ENCODE results near the gene CFAP161. TPM values are rescaled to one million over a fixed set of nuclear protein-coding genes. Genes with fewer than 3 reads are reported as not detected.

CFAP161 gene
- total and polyA plus RNA-seq, 12 donors, result 0.10 to 0.50 (median 0.37) TPM; not detected in 8

- intact Hi-C loops (cut with DNase I), result no loop called here
- H3K9me3 ChIP-seq (replicated peaks in 1 of 3), result no peaks in the 10 kb centered on the region
- 59 to 64% (median 62%) methylated on average over 4 of the region's 4 CpGs for WGBS, 4 donors
- peak overlapping the region in 1 of 4 donors; percentile 33 for H3K4me3 ChIP-seq
- TF ChIP-seq CTCF (IDR thresholded peaks at IDR 0.05) (no peak), POLR2A (IDR thresholded peaks at IDR 0.05) (no peak)
- H3K36me3 ChIP-seq (replicated peaks in 1 of 2), result no peaks in the 10 kb centered on the region
- no peaks in the 10 kb centered on the region for H3K27me3 ChIP-seq
- peak overlapping the region in 1 of 5 donors; percentile 77 for H3K27ac ChIP-seq
- no peak for DNase-seq
- no peaks in the 10 kb centered on the region for H3K4me1 ChIP-seq (replicated peaks in 1 of 2)
These were observed 49.3 kb downstream of the CFAP161 start for GRCh38 chr15:81183439-81183775.

GRCh38 chr15:81184188-81184587 is 50.1 kb downstream of the CFAP161 start:
- DNase-seq, result no peak
- Histone ChIP-seq H3K9me3 (replicated peaks in 1 of 3) (no peaks in the 10 kb centered on the region), H3K36me3 (replicated peaks in 1 of 2) (no peaks in the 10 kb centered on the region), H3K27me3 (no peaks in the 10 kb centered on the region), H3K4me3 (peak overlapping the region in 1 of 4 donors; percentile 33), H3K27ac (peak overlapping the region in 1 of 5 donors; percentile 77), H3K4me1 (replicated peaks in 1 of 2) (no peaks in the 10 kb centered on the region)
- TF ChIP-seq CTCF (IDR thresholded peaks at IDR 0.05), result no peak
- no peak for TF ChIP-seq POLR2A (IDR thresholded peaks at IDR 0.05)
- WGBS, 4 donors, result 50 to 63% (median 58%) methylated on average over 4 to 5 of the region's 5 CpGs
- intact Hi-C loops (cut with DNase I), result no loop called here

- H3K27ac ChIP-seq, result peak overlapping the region in 1 of 5 donors; percentile 20
- no peak for TF ChIP-seq POLR2A (IDR thresholded peaks at IDR 0.05)
- TF ChIP-seq CTCF (IDR thresholded peaks at IDR 0.05), result no peak
- DNase-seq, result no peak
- no peaks in the 10 kb centered on the region for H3K4me1 ChIP-seq (replicated peaks in 1 of 2)
- 63 to 72% (median 70%) methylated on average over 5 of the region's 5 CpGs for WGBS, 4 donors
- no peaks in the 10 kb centered on the region for H3K27me3 ChIP-seq
- H3K4me3 ChIP-seq, result no peak overlapping the region
- intact Hi-C loops (cut with DNase I), result no loop called here
- no peaks in the 10 kb centered on the region for H3K36me3 ChIP-seq (replicated peaks in 1 of 2)
- no peaks in the 10 kb centered on the region for H3K9me3 ChIP-seq (replicated peaks in 1 of 3)
These were observed 51.7 kb downstream of the CFAP161 start for GRCh38 chr15:81185631-81186295.

GRCh38 chr15:81188354-81188753 is 54.3 kb downstream of the CFAP161 start:
- H3K9me3 ChIP-seq (replicated peaks in 1 of 3), result no peaks in the 10 kb centered on the region
- 77 to 87% (median 81%) methylated on average over 8 of the region's 8 CpGs for WGBS, 4 donors
- no peaks in the 10 kb centered on the region for H3K4me1 ChIP-seq (replicated peaks in 1 of 2)
- TF ChIP-seq CTCF (IDR thresholded peaks at IDR 0.05), result no peak
- no peak for TF ChIP-seq POLR2A (IDR thresholded peaks at IDR 0.05)
- H3K4me3 ChIP-seq, result no peak overlapping the region
- H3K27me3 ChIP-seq, result no peaks in the 10 kb centered on the region
- H3K36me3 ChIP-seq (replicated peaks in 1 of 2), result no peaks in the 10 kb centered on the region
- intact Hi-C loops (cut with DNase I), result no loop called here
- H3K27ac ChIP-seq, result no peak overlapping the region
- no peak for DNase-seq
